GM19467 (cell line): ENCODE data around the gene DYNC1H1.

ENCODE experiments used
- ATAC-seq: cut with Tn5 transposase; IDR thresholded peaks from one replicate; pipeline ENCODE4 v1.9.1; 2021; ENCODE audit warnings: mild to moderate bottlenecking, moderate library complexity; ENCODE audit not compliant: unreplicated experiment

DYNC1H1 gene

GRCh38 chr14:102085948-102086708, 121.8 kb downstream of the DYNC1H1 start:
- ATAC-seq: peak; percentile 23

GRCh38 chr14:102086709-102086971, 122.3 kb downstream of the DYNC1H1 start:
- no peak for ATAC-seq

GRCh38 chr14:102086972-102087761, 122.8 kb downstream of the DYNC1H1 start, which contains the start of gene HSP90AA1:
Gene HSP90AA1, minus strand, starts transcription at chr14:102087044. Its CDS starts 666 bp downstream, at chr14:102086378.
- ATAC-seq: peak; percentile 69

- no peak for ATAC-seq
Observed at GRCh38 chr14:102087762-102088011, 123.3 kb downstream of the DYNC1H1 start.

- ATAC-seq: no peak
Observed at GRCh38 chr14:102088012-102088792, 123.8 kb downstream of the DYNC1H1 start.

- ATAC-seq: no peak
Observed at GRCh38 chr14:102089621-102090343, 125.4 kb downstream of the DYNC1H1 start.

GRCh38 chr14:102090713-102091112, 126.3 kb downstream of the DYNC1H1 start:
- no peak for ATAC-seq

- no peak for ATAC-seq
Observed at GRCh38 chr14:102092806-102093205, 128.4 kb downstream of the DYNC1H1 start.

GRCh38 chr14:102094101-102094500, 129.7 kb downstream of the DYNC1H1 start:
- ATAC-seq: no peak

- ATAC-seq: no peak
Observed at GRCh38 chr14:102095231-102095870, 131.0 kb downstream of the DYNC1H1 start.

GRCh38 chr14:102095871-102096568, 131.6 kb downstream of the DYNC1H1 start:
- ATAC-seq: no peak

GRCh38 chr14:102096569-102097188, 132.3 kb downstream of the DYNC1H1 start:
- ATAC-seq: no peak

GRCh38 chr14:102097441-102098135, 133.2 kb downstream of the DYNC1H1 start:
- ATAC-seq: no peak

GRCh38 chr14:102103062-102103695, 138.8 kb downstream of the DYNC1H1 start:
- no peak for ATAC-seq

GRCh38 chr14:102105369-102105768, 141.0 kb downstream of the DYNC1H1 start:
- ATAC-seq: no peak
